Thyroid gland (tissue), 4 donors: ENCODE results near the gene CCDC181. TPM values are rescaled to one million over a fixed set of nuclear protein-coding genes. Genes with fewer than 3 reads are reported as not detected.

Source experiments
- DNase-seq, 2 donors: peaks; one replicate each; pipeline ENCODE4 v3.0.0-alpha.2; 2019
- H3K27ac ChIP-seq, 3 donors: fragments of 200-600 bp; sonication (generic); 1 replicate in 2 of 3; 2 replicates in 1 of 3; pipeline ENCODE4 v1.5.1; 2016 to 2019; ENCODE audit warnings: mild to moderate bottlenecking in 1 of 3, moderate library complexity in 1 of 3
- H3K27me3 ChIP-seq: fragments of 200-600 bp; sonication (generic); one replicate; pipeline ENCODE4 v1.5.1; 2019
- H3K36me3 ChIP-seq, 2 donors: fragments of 200-600 bp; sonication (generic); one replicate each; pipeline ENCODE4 v1.5.1; 2016 to 2019
- H3K4me1 ChIP-seq, 2 donors: fragments of 200-600 bp; sonication (generic); one replicate each; pipeline ENCODE4 v1.5.1; 2017 to 2019
- H3K4me3 ChIP-seq, 3 donors: fragments of 200-600 bp; sonication (generic); replicated peaks in 1 of 3; 1 replicate in 2 of 3; 2 replicates in 1 of 3; pipeline ENCODE4 v1.5.1; 2016; ENCODE audit warnings: mild to moderate bottlenecking in 1 of 3
- H3K9me3 ChIP-seq: fragments of 200-600 bp; sonication (generic); one replicate; pipeline ENCODE4 v1.5.1; 2017
- POLR2A ChIP-seq, 2 donors: fragments of 450-650 bp; IDR thresholded peaks; one replicate each; pipeline ENCODE4 v1.6.1; 2017; ENCODE audit warnings: antibody characterized with exemption in 2 of 2, mild to moderate bottlenecking in 2 of 2, moderate library complexity in 1 of 2
- WGBS, 2 donors: methylation state at CpG; one replicate each; pipeline ENCODE4 v1.1.5; 2017; 5-methylcytosine and 5-hydroxymethylcytosine counted together
- intact Hi-C: fragments of 100-400 bp; cut with DNase I; formaldehyde crosslinking; loops from one replicate; pipeline ENCODE4 v1.15.1; 2023
- small RNA-seq: library from RNA; depleted of rRNA; stranded (forward); fragments of <200 nt; gene quantifications from one replicate; pipeline ENCODE3, GENCODE V24; 2016
- total RNA-seq, 4 donors: library from RNA; depleted of rRNA; stranded (reverse); fragments of >200 nt; gene quantifications; one replicate each; pipeline ENCODE4 v1.2.3, GENCODE V29; 2016
- TF ChIP-seq, protein P1 (sequence below), 6 experiments: fragments of 200-600 bp in 3 of 6; fragments of 450-650 bp in 3 of 6; sonication (generic) in 3 of 6; IDR thresholded peaks; one replicate each; pipeline ENCODE4 v1.5.1; 2016 to 2019; ENCODE audit warnings: antibody characterized with exemption in 6 of 6, mild to moderate bottlenecking in 2 of 6, inconsistent platforms in 1 of 6, moderate library complexity in 1 of 6

The CCDC181 gene
- total RNA-seq, 4 donors from 2014 or later = 0.40 to 0.63 (median 0.56) TPM; not detected in 1

DNA sequence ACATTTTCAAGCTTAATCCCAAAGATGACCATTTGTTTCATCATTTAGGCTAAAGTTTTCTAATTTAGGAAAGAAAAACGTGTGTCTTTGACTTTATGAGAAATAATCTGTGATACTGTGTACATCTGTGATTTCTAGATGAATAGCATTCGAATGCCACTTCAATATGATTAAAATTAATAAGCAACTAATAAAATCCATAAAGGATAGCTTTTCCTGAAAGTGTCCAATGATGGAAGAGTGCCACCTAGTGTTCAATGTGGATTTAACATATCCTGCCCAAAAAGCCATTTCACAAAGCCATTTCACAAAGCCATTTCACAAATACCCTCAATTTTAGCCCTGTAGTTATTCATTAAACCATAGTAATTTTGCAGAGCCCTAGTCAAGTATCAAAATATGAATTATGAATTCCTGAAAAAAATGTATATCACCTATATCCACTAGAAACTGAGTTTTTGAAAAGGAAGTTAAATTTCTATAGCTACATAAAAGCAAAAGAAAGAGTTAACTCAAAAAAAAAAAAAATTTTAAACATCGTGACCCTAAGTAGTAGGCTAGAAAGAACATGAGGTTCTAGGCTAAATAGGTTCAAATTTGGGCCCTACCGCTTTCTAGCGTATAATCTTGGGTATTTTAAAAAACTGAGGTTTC is 78.8 kb downstream of the CCDC181 start:
- TF ChIP-seq POLR2A (IDR thresholded peaks at IDR 0.05) = no peak
- TF ChIP-seq, protein P1, sequence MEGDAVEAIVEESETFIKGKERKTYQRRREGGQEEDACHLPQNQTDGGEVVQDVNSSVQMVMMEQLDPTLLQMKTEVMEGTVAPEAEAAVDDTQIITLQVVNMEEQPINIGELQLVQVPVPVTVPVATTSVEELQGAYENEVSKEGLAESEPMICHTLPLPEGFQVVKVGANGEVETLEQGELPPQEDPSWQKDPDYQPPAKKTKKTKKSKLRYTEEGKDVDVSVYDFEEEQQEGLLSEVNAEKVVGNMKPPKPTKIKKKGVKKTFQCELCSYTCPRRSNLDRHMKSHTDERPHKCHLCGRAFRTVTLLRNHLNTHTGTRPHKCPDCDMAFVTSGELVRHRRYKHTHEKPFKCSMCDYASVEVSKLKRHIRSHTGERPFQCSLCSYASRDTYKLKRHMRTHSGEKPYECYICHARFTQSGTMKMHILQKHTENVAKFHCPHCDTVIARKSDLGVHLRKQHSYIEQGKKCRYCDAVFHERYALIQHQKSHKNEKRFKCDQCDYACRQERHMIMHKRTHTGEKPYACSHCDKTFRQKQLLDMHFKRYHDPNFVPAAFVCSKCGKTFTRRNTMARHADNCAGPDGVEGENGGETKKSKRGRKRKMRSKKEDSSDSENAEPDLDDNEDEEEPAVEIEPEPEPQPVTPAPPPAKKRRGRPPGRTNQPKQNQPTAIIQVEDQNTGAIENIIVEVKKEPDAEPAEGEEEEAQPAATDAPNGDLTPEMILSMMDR (IDR thresholded peaks at IDR 0.05) = peak in 5 of 6 experiments; percentile 25 to 92 (median 69)
- H3K27ac ChIP-seq = no peak overlapping the region
- no peaks in the 10 kb centered on the region for H3K9me3 ChIP-seq
- peaks cover 0 to 5% of the 10 kb centered on the region in 2 donors for H3K4me1 ChIP-seq
- WGBS, 2 donors = 44 to 45% methylated on average over 5 of the region's 5 CpGs
- intact Hi-C loops = loop anchor here (5.0 to 10.0 kb wide), 3 partner anchors 244 to 1004 kb away; partner anchors contain the start of gene ATP1B1
- H3K36me3 ChIP-seq = no peaks in the 10 kb centered on the region
- H3K27me3 ChIP-seq = no peaks in the 10 kb centered on the region
- no peak for DNase-seq
- H3K4me3 ChIP-seq = no peak overlapping the region

DNA sequence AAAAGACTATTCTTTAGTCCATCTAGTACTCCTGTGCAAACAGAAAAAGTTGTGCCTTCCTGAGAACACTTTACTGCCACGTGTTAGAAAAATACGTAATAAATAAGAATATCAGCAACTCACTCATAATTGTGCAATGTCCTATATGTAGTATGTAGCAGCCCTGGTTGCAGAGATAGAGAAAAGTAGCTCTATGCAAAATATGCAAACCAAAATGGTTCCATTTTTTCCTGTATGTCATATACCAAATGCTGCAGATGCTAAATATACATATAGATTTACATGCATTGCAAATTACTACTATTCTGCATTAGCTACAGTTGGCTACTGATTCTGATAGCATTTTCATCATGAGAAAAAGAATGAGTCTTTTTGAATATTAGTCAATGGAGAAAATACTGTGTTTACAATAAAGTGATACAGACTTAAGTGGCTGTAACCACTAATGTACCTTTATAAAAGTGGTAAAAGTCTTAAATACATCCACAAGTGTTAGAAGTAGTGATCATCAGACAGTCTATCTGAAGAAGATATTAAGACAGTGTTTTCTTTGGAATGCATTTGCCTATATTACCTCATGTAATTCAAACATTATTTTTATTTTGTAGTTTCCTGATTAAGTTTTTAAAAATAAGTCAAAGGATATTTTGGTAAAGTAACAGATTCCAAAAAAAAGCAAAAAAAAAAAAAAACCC is 79.4 kb downstream of the CCDC181 start:
- DNase-seq = no peak
- H3K4me3 ChIP-seq = no peak overlapping the region
- TF ChIP-seq, protein P1 (IDR thresholded peaks at IDR 0.05) = no peak
- TF ChIP-seq POLR2A (IDR thresholded peaks at IDR 0.05) = no peak

DNA sequence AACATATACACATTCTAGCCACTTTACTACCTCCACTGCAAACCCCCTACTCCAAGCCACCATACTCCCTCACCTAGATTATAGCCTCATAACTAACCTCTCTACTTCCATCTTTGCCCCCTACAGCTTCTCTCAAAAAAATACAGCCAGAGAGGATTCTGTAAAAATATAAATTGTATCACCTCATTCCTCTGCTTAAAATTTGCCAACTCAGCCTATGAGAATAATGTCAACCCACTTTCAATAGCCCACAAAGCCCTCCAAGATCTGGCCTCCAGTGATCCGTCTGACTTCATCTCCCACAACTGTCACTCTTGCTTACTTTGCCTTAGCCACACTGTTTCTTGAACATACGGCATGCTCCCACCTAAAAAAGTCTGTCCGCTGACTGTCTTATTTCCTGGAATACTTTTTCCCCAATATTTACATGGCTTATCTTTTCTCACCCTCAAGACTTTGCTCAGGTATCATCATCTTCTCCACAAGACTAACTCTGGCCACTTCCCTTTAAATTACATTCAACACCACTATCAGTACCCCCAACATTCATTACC is 81.2 kb downstream of the CCDC181 start:
- Histone ChIP-seq H3K27ac (no peak overlapping the region), H3K4me3 (no peak overlapping the region), H3K27me3 (no peaks in the 10 kb centered on the region), H3K9me3 (no peaks in the 10 kb centered on the region), H3K36me3 (no peaks in the 10 kb centered on the region), H3K4me1 (peaks cover 0 to 5% of the 10 kb centered on the region in 2 donors)
- WGBS, 2 donors = 97 to 98% methylated on average over 3 of the region's 3 CpGs
- DNase-seq = no peak
- no peak for TF ChIP-seq POLR2A (IDR thresholded peaks at IDR 0.05)
- TF ChIP-seq, protein P1 (IDR thresholded peaks at IDR 0.05) = no peak
- intact Hi-C loops = loop anchor here (5.0 to 10.0 kb wide), 3 partner anchors 241 to 1001 kb away; partner anchors contain the start of gene ATP1B1

More for the DNA sequence above, 79.4 kb downstream of the CCDC181 start:
- Histone ChIP-seq H3K4me1 (peaks cover 0 to 5% of the 10 kb centered on the region in 2 donors), H3K9me3 (no peaks in the 10 kb centered on the region), H3K27ac (no peak overlapping the region), H3K36me3 (no peaks in the 10 kb centered on the region), H3K27me3 (no peaks in the 10 kb centered on the region)
- intact Hi-C loops = loop anchor here (5.0 to 10.0 kb wide), 3 partner anchors 243 to 1003 kb away; partner anchors contain the start of gene ATP1B1
- WGBS, 2 donors = 57% methylated on average over 2 of the region's 2 CpGs

DNA sequence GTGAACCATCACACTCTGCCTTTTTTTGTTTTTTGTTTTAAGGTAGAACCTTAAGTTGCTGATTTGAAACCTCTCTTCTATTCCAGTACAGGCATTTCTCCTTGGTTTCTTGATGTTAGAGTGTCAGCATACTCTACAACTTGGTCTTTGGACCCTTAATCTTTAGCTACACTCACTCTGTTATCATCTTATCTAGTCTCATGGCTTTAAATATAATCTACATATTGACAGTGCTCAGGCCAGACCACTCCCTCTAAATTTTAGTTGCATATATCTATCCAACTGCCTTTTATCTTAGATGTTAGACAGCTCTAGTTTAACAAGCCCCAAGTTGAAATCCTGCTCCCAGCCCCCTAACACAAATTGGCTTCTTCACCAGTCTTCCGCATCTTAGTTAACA is 81.8 kb downstream of the CCDC181 start:
- TF ChIP-seq, protein P1 (IDR thresholded peaks at IDR 0.05) = no peak
- TF ChIP-seq POLR2A (IDR thresholded peaks at IDR 0.05) = no peak
- no peak for DNase-seq
- no peaks in the 10 kb centered on the region for H3K9me3 ChIP-seq
- H3K27ac ChIP-seq = no peak overlapping the region
- peaks cover 0 to 5% of the 10 kb centered on the region in 2 donors for H3K4me1 ChIP-seq
- intact Hi-C loops = loop anchor here (5.0 to 10.0 kb wide), 3 partner anchors 241 to 1001 kb away; partner anchors contain the start of gene ATP1B1
- 96 to 100% methylated on average over 1 of the region's 1 CpG for WGBS, 2 donors
- no peaks in the 10 kb centered on the region for H3K27me3 ChIP-seq
- H3K36me3 ChIP-seq = no peaks in the 10 kb centered on the region
- no peak overlapping the region for H3K4me3 ChIP-seq

Small RNA genes within 50 kb of the gene (small RNA-seq; reads per million reads assigned to genes)
- gene AL021068.2 = not detected

Other genes starting within 250 kb of the CCDC181 start
- gene NME7, start 59.7 kb downstream of the CCDC181 start, total RNA-seq = 10 to 100 TPM; 26.3 to 44.9 (median 36.4) TPM
- 10 to 100 TPM; 26.3 to 37.1 (median 32.5) TPM for gene BLZF1, start 59.3 kb downstream of the CCDC181 start, total RNA-seq
- 10 to 100 TPM; 19.0 to 41.0 (median 27.8) TPM for gene SLC19A2, start 58.5 kb upstream of the CCDC181 start, total RNA-seq
- 1 to 10 TPM in 3 of 4 donors, under 1 TPM in 1; 0.79 to 3.0 (median 1.8) TPM for gene F5, start 159.0 kb upstream of the CCDC181 start, total RNA-seq
- 1 to 10 TPM; 3.6 to 8.2 (median 5.4) TPM for gene SELP, start 202.7 kb upstream of the CCDC181 start, total RNA-seq